ENCODE results near the gene PARP9.

DNA sequence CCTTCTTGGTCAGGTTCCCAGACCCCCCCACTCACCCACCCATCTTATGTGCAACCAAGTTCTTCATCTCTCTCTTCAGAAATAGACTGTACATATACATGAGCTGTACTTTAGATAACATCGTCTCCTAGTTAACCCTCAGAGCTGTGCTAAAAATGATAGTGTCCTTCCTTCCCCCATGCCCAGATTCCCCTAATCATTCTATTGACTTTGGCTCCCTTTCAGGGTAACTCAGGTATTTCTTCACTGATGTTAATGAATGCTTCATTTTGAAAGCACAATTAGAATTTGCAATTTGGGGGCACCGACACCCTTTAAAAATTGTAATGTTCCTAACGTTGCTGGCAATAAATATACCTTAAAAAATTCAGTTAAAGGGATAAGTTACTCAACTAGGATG lies 10.9 kb downstream of the PARP9 start:
- TF ChIP-seq ZNF274 (IDR thresholded peaks at IDR 0.05; ENCODE audit: low read depth, low read length): no peak
- TF ChIP-seq SUZ12 (IDR thresholded peaks at IDR 0.05; ENCODE audit: extremely low read depth, insufficient read depth, insufficient read length): no peak
- no peak for TF ChIP-seq YY1 (IDR thresholded peaks at IDR 0.05; ENCODE audit: insufficient read depth, insufficient read length)

Measured in NT2/D1 (cell line).